Activated CD8-positive, alpha-beta memory T cell treated with anti-CD3 and anti-CD28 coated beads for 4 hours (primary cell): Measurements from ENCODE around the gene PHLPP1.
"Not testable (repeated sequence)": the region's sequence is repeated elsewhere in the genome, so short reads cannot be mapped to it uniquely, and the experiment has no call there.

Source experiments
- DNase-seq, 2 donors: peaks; one replicate each; pipeline ENCODE4 v3.0.0-alpha.2; 2020; ENCODE audit warnings: low read depth in 2 of 2

The PHLPP1 gene

GRCh38 chr18:62717169-62717924, 2.0 kb downstream of the PHLPP1 start:
- no peak for DNase-seq

- DNase-seq: no peak
Measured at GRCh38 chr18:62717925-62718800, 2.8 kb downstream of the PHLPP1 start.

- no peak for DNase-seq
Measured at GRCh38 chr18:62720048-62720447, 4.7 kb downstream of the PHLPP1 start.

GRCh38 chr18:62720766-62721613, 5.6 kb downstream of the PHLPP1 start:
- no peak for DNase-seq

DNA sequence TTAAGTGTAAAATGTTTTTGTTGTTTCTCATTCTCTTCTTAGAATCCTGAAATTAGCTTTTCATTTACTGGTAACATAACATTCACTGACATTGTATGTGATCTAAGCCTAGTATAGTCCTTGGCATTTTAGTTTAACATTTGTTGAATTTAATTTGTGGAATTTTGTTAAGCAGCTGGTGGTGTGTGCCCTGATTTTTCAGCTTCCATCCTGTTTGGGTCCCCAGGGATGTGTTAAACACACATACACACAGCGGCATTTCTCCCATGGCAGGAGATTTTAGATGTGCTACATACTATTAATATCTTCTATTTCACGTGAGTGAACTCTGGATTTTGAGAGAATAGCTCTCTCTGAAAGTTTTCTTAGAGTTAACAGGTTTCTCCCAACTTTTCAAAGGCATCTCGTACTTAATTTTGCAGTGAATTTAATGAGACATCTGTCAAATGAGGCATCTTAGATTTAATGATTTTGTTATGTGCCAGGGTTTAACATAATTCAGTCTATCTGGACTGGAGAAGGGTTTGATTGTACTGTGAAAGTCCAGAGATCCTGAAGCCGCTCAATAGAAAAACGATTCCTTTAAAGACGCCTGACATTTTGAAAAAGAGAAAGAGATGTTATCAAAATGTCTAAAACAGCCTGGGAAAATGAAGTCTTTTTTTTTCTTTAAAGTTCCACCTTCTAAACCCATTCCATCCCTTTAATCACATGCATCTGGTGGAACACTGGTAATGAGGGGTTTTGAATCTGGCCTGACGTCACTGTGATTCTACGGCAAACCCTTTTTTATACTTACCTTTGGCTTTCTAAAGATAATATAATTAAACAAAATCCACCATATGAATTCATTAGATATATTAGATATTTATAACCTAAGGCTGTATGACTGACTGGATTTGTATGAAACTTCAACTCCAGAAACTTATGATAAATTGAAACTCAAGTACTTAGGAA, 6.8 kb downstream of the PHLPP1 start:
- no peak for DNase-seq

DNA sequence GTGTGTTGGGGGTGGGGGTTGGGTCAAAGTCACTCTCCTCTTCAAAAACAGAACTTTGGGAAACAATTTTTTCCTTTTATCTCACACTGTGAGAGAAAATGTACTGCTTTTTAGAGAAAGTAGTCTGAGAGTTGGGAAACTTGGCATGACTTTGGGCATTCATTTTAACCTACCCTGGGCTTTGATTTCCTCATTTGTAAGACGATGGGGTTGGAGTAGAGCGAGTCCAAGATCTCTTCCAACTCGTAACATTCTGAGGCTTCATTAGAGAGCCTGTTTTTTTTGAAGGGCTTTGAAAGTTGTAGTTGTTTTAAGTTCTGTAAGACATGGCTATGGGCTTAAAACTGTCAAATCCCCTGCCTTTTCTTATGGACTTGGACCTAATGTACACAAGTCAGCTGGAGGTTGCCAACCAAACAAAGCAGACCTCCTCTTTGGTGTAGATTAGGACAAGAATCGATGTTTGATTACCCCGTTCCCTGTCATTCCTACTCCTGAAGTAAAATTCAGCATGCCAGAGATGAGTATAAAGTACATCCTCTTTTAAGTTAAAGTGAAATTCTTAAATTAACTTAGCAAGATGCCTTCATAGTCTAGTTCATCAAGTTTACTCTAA, 8.4 kb downstream of the PHLPP1 start:
- DNase-seq: no peak

GRCh38 chr18:62725896-62726295, 10.6 kb downstream of the PHLPP1 start:
- no peak for DNase-seq

DNA sequence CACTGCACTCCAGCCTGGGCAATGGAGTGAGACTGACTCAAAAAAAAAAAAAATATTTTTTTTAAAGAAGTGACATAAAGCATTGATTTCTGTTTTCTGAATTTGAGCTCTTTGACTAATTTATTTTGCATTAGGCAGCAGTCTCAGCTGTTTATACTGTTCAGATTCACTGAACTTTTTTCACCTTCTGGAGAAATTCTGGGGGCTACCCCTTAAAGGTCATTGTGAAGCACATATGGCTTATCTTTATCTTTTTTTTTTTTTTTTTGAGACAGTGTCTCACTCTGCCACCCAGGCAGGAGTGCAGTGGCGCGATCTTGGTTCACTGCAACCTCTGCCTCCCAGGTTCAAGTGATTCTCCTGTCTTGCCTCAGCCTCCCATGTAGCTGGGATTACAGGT, 12.9 kb downstream of the PHLPP1 start:
- no peak for DNase-seq

DNA sequence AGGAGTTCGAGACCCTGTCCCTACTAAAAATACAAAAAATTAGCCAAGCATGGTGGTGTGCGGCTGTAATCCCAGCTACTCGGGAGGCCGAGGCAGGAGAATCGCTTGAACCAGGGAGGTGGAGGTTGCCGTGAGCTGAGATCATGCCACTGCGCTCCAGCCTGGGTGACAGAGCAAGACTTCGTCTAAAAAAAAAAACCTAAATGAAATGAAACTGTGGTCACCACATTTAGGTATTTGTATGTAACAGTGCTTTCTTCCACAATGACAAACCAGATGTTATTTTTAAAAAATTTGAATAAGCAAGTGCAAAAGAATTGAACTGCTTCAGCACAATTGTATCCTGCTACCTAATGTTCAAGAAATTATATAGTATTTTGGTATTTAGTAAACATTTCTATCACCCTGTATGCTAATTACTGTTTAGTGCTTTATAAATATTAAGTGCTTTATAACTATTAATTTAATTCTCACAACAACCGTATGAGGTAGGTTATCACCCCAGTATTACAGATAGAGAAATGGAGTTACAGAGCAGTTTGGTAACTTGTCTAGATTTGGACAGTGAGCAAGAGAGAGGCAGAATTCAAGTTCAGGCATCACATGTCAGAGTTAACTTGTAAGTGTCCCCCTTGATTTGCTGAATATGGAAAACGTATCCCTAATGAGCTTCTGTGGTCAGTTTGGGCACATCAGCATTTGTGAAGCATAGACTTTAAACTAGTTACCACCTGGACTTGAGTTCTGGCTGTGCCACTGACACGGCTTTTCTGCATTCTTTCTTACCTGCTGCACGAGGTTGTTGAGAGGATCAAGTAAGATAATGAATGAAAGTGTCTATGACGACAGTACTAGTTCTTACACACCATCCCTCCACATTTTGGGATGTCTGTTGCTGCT, 14.4 kb downstream of the PHLPP1 start:
- no peak for DNase-seq

DNA sequence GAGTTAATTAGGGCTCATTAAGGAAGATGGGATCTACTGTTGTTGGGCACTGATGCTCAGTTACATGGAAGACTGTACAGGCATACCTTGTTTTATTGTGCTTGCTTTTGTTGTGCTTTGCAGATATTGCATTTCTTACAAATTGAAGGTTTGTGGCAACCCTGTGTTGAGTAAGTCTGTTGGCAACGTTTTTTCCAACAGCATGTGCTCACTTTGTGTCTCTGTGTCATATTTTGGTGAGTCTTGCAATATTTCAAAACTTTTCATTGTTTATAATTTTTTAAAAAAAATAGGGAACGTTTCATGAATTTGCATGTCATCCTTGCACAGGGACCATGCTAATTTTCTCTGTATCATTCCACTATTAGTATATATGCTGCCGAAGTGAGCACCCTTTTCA, 15.6 kb downstream of the PHLPP1 start:
- DNase-seq: no peak

DNA sequence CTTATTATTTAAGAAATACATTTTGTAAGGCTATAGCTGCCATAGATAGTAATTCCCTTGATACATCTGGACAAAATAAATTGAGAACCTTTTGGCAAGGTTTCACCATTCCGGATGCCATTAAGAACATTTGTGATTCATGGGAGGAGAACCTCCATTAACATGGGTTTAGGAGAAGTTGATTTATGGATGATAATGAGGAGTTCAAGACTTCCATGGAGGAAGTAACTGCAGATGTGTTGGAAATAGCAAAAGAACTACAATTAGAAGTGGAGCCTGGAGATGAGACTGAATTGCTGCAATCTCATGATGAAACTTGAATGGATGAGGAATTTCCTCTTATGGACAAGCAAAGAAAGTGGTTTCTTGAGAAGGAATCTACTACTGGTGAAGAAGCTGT, 17.3 kb downstream of the PHLPP1 start:
- no peak for DNase-seq

DNA sequence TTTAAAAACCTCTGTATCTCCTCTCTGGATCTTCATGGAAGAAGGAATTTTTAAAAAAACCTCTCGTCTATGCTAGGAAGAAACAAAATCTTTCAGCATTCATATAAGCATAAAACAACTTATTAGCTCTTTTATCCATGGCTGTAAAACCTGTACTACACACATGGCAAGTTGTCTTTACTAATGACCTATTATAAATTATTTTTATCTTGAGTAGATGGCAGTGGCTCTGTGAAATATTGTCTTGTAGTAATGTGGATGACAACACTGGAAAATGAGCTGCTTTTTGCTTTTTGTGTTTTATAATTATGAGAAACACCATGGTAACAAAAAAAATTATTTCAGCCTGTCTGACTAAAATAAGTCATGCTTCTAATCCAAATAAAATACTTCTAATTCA, 18.9 kb downstream of the PHLPP1 start:
- DNase-seq: no peak

DNA sequence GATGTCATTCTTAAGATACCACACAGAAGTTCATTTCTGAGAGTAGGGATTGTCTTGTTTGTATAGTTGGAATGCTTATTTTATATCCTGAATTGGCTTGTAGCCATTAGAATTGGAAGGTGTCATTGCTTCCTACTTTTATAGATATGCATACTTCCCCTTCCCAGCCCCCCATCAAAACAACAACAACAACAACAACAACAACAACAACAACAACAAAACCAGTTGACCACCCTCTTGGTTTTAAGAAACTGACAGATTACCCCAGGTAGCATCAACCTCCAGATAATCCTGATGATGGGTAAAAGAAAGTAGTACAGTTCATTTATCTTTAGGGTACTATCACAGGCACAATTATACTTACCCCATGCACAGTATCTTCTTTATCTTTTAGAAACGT, 20.0 kb downstream of the PHLPP1 start:
- DNase-seq: no peak

GRCh38 chr18:62736077-62736855, 20.9 kb downstream of the PHLPP1 start:
- no peak for DNase-seq

DNA sequence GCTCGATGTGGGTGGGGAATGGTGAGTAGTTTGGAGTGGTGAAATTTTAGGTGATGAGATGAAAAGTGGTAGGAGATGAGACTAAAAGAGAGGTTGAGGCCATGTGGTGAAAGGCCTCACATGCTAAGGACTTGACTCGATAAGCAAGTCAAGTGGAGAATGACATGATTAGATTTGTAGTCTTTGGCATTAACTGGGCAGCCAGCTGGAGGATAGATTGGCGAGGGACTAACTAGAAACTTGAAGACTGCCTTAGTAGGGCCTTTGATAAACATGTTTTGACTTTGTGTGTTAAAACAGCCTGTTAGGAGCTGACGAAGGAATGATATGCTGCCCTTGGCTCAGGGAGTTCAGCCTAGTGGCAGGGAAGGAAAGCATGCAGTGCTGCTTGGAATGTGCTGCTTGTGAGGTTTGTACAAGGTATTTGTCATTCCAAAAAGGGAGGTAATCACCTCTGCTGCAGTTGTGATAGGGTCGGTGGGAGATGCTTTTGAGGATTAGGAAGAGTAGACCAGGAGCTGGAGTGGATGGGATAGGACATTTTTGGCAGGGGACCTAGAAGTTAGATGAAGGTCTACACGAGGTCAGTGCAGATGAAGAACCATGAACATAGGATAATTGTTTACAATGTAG, 22.0 kb downstream of the PHLPP1 start:
- no peak for DNase-seq

DNA sequence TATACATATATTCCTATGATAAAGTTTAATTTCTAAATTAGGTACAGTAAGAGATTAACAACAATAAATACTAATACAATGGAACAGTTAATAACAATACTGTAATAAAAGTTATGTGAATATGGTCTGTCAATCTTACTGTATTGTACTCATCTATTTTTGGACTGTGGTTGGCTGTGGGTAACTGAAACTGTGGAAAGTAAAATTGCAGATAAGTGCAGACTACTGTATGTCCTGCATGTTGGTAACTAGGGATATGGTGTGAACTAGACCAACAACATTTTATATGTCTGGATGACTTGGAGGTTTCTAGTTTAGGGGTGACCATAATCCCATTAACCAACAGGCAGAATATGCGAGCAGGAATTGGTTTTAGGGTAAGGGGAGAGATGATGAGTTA, 23.3 kb downstream of the PHLPP1 start:
- DNase-seq: no peak

- DNase-seq: no peak
Measured at GRCh38 chr18:62739911-62740310, 24.6 kb downstream of the PHLPP1 start.

DNA sequence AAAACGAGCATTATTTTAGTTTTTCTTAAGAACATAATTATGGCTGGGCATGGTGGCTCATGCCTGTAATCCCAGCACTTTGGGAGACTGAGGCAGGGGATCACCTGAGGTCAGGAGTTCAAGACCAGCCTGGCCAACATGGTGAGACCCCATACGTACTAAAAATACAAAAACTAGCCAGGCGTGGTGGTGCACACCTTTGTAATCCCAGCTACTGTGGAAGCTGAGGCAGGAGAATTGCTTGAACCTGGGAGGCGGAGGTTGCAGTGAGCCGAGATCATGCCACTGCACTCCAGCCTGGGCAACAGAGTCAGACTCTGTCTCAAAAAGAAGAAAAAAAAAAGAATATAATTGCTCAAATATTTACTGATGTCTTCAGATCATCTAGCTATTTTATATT, 25.3 kb downstream of the PHLPP1 start:
- DNase-seq: not testable (repeated sequence)
